GM19239 (cell line): Measurements from ENCODE around the gene SIN3B.
"Not testable (repeated sequence)": the region's sequence is repeated elsewhere in the genome, so short reads cannot be mapped to it uniquely, and the experiment has no call there.

Experiments used
- DNase-seq: peaks from one replicate; pipeline ENCODE4 v3.0.0; 2011; ENCODE audit warnings: low spot score; ENCODE audit not compliant: insufficient read length
- FAIRE-seq: peaks from 2 replicates; lab custom pipeline; 2011; peaks lifted over from hg19 to GRCh38; lab: Jason Lieb, UNC

The SIN3B gene

GRCh38 chr19:16861011-16861410, 31.8 kb downstream of the SIN3B start:
- DNase-seq: no peak
- no peak for FAIRE-seq

- FAIRE-seq (no peak), DNase-seq (no peak)
Measured at GRCh38 chr19:16861834-16862233, 32.6 kb downstream of the SIN3B start.

- no peak for DNase-seq
Measured at GRCh38 chr19:16862826-16863415, 33.7 kb downstream of the SIN3B start.

GRCh38 chr19:16867211-16867610, 38.0 kb downstream of the SIN3B start:
- no peak for FAIRE-seq
- DNase-seq: no peak

More at GRCh38 chr19:16862826-16863415, 33.7 kb downstream of the SIN3B start:
- FAIRE-seq: peak; percentile 45

GRCh38 chr19:16868423-16869130, 39.4 kb downstream of the SIN3B start:
- DNase-seq (no peak), FAIRE-seq (no peak)

GRCh38 chr19:16869331-16869972, 40.3 kb downstream of the SIN3B start:
- DNase-seq: no peak
- FAIRE-seq: no peak

- FAIRE-seq (no peak), DNase-seq (no peak)
Measured at GRCh38 chr19:16871871-16872270, 42.7 kb downstream of the SIN3B start.

- FAIRE-seq (no peak), DNase-seq (no peak)
Measured at GRCh38 chr19:16872728-16873127, 43.5 kb downstream of the SIN3B start.

- DNase-seq (no peak), FAIRE-seq (no peak)
Measured at GRCh38 chr19:16873594-16873993, 44.4 kb downstream of the SIN3B start.

- no peak for DNase-seq
- FAIRE-seq: peak; percentile 53
Measured at GRCh38 chr19:16874250-16874977, 45.2 kb downstream of the SIN3B start.

- not testable (repeated sequence) for DNase-seq, FAIRE-seq
Measured at GRCh38 chr19:16874978-16875299, 45.7 kb downstream of the SIN3B start.

GRCh38 chr19:16875584-16876555, 46.7 kb downstream of the SIN3B start:
- FAIRE-seq (peak; percentile 63), DNase-seq (no peak)

GRCh38 chr19:16876904-16877361, 47.7 kb downstream of the SIN3B start:
- no peak for FAIRE-seq

GRCh38 chr19:16877581-16877980, 48.4 kb downstream of the SIN3B start:
- DNase-seq: no peak

More at GRCh38 chr19:16876904-16877361, 47.7 kb downstream of the SIN3B start:
- no peak for DNase-seq

GRCh38 chr19:16878181-16878965, 49.2 kb downstream of the SIN3B start:
- no peak for FAIRE-seq
- no peak for DNase-seq

More at GRCh38 chr19:16877581-16877980, 48.4 kb downstream of the SIN3B start:
- no peak for FAIRE-seq

GRCh38 chr19:16880884-16881554, 51.8 kb downstream of the SIN3B start:
- DNase-seq: no peak
- no peak for FAIRE-seq

GRCh38 chr19:16882146-16882545, 52.9 kb downstream of the SIN3B start:
- DNase-seq (no peak), FAIRE-seq (no peak)

- FAIRE-seq (no peak), DNase-seq (no peak)
Measured at GRCh38 chr19:16883522-16883921, 54.3 kb downstream of the SIN3B start.
